ENCODE results near the gene PHYH. TPM values are rescaled to one million over a fixed set of nuclear protein-coding genes. Genes with fewer than 3 reads are reported as not detected.
A peak's percentile ranks its signal among the peaks of the same experiment; 100 is the strongest.
"Not testable (repeated sequence)": the region's sequence is repeated elsewhere in the genome, so short reads cannot be mapped to it uniquely, and the experiment has no call there.

The PHYH gene
- total RNA-seq, 1 donor from 2014 or later = 20.0 TPM

GRCh38 chr10:13282348-13282747 is 17.5 kb downstream of the PHYH start:
- DNase-seq (ENCODE audit: low spot score); H3K4me1 Mint-ChIP-seq (ENCODE audit: low read depth); H3K27ac Mint-ChIP-seq; intact Hi-C loops (cut with micrococcal nuclease); H3K36me3 Mint-ChIP-seq (ENCODE audit: low read depth); H3K9me3 Mint-ChIP-seq; H3K27me3 Mint-ChIP-seq (ENCODE audit: low read depth); H3K4me3 Mint-ChIP-seq (ENCODE audit: low read depth): not testable (repeated sequence)

DNA sequence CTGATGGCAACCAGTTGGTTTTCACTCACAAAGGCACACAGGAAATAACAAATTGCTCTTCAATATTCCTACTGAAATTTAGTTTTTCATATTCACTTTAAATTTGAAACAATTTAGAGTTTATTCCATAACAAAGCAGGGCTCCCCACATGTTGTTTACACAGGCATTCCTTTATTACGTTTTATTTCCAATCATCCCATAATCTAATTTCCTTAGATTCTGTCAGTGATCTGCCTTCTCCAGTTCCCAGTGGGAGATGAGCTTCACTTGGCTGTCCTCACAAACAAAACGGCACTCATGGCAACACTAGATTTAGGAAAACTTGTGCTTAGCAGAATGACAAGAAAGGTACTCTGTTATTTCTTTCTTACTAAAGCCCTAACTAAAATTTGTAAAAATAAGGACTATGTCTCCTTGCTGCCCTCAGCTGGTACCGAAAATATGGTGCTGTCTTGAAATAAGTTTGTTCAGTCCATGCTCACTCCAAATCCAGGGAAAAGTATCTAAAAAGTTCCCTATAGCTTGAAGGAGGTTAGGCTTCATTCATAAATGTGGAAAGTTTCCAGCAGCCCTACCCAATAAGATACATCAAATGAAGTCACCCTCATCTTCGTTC is 23.0 kb downstream of the PHYH start:
- no peak for DNase-seq (ENCODE audit: low spot score)
- H3K9me3 Mint-ChIP-seq = no peaks in the 10 kb centered on the region
- H3K4me1 Mint-ChIP-seq (ENCODE audit: low read depth) = no peaks in the 10 kb centered on the region
- no peak overlapping the region for H3K4me3 Mint-ChIP-seq (ENCODE audit: low read depth)
- no peak overlapping the region for H3K27ac Mint-ChIP-seq
- intact Hi-C loops (cut with micrococcal nuclease) = no loop called here
- H3K36me3 Mint-ChIP-seq (ENCODE audit: low read depth) = peaks cover 7% of the 10 kb centered on the region
- H3K27me3 Mint-ChIP-seq (ENCODE audit: low read depth) = no peaks in the 10 kb centered on the region

GRCh38 chr10:13276146-13276545 is 23.7 kb downstream of the PHYH start:
- H3K4me1 Mint-ChIP-seq (ENCODE audit: low read depth); H3K9me3 Mint-ChIP-seq; H3K4me3 Mint-ChIP-seq (ENCODE audit: low read depth); H3K27me3 Mint-ChIP-seq (ENCODE audit: low read depth); DNase-seq (ENCODE audit: low spot score); H3K27ac Mint-ChIP-seq; H3K36me3 Mint-ChIP-seq (ENCODE audit: low read depth); intact Hi-C loops (cut with micrococcal nuclease): not testable (repeated sequence)

DNA sequence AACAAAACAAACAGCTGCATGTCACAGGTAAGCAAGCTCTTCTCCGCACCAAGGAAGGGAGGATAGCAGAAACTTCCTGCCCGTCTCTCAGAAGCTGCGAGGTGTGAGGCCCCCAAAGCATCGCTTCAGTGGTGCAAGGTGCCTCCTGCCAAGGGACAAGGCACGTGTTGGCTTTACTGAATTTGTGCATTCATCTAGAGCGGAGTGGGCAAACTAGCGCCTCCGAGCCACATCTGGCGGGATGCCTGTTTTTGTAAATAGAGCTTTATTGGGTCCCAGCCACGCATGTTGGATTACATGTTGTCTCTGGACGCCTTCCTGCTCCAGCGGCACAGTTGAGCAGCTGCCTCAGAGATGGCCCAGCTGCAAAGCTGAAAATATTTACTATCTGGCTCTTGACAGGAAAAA is 27.7 kb downstream of the PHYH start:
- H3K36me3 Mint-ChIP-seq (ENCODE audit: low read depth) = no peaks in the 10 kb centered on the region
- H3K9me3 Mint-ChIP-seq = no peaks in the 10 kb centered on the region
- no peak overlapping the region for H3K4me3 Mint-ChIP-seq (ENCODE audit: low read depth)
- intact Hi-C loops (cut with micrococcal nuclease) = no loop called here
- peaks cover 2% of the 10 kb centered on the region for H3K4me1 Mint-ChIP-seq (ENCODE audit: low read depth)
- H3K27me3 Mint-ChIP-seq (ENCODE audit: low read depth) = no peaks in the 10 kb centered on the region
- H3K27ac Mint-ChIP-seq = no peak overlapping the region
- no peak for DNase-seq (ENCODE audit: low spot score)

- Mint-ChIP-seq H3K4me3 (ENCODE audit: low read depth) (no peak overlapping the region), H3K4me1 (ENCODE audit: low read depth) (peaks cover 2% of the 10 kb centered on the region), H3K27ac (no peak overlapping the region), H3K27me3 (ENCODE audit: low read depth) (no peaks in the 10 kb centered on the region), H3K36me3 (ENCODE audit: low read depth) (no peaks in the 10 kb centered on the region), H3K9me3 (no peaks in the 10 kb centered on the region)
- intact Hi-C loops (cut with micrococcal nuclease) = no loop called here
- peak; percentile 21 for DNase-seq (ENCODE audit: low spot score)
Observed at GRCh38 chr10:13271552-13272163, 28.2 kb downstream of the PHYH start.

GRCh38 chr10:13270877-13271551 is 28.9 kb downstream of the PHYH start:
- DNase-seq (ENCODE audit: low spot score) = no peak
- H3K36me3 Mint-ChIP-seq (ENCODE audit: low read depth) = no peaks in the 10 kb centered on the region
- intact Hi-C loops (cut with micrococcal nuclease) = no loop called here
- H3K4me3 Mint-ChIP-seq (ENCODE audit: low read depth) = no peak overlapping the region
- H3K27ac Mint-ChIP-seq = no peak overlapping the region
- H3K4me1 Mint-ChIP-seq (ENCODE audit: low read depth) = peaks cover 2% of the 10 kb centered on the region
- H3K27me3 Mint-ChIP-seq (ENCODE audit: low read depth) = no peaks in the 10 kb centered on the region
- H3K9me3 Mint-ChIP-seq = no peaks in the 10 kb centered on the region

GRCh38 chr10:13268841-13269240 is 31.0 kb downstream of the PHYH start:
- Mint-ChIP-seq H3K9me3 (no peaks in the 10 kb centered on the region), H3K27me3 (ENCODE audit: low read depth) (peaks cover 1% of the 10 kb centered on the region), H3K4me3 (ENCODE audit: low read depth) (no peak overlapping the region), H3K4me1 (ENCODE audit: low read depth) (peaks cover 2% of the 10 kb centered on the region), H3K27ac (no peak overlapping the region), H3K36me3 (ENCODE audit: low read depth) (no peaks in the 10 kb centered on the region)
- intact Hi-C loops (cut with micrococcal nuclease) = no loop called here
- DNase-seq (ENCODE audit: low spot score) = no peak

DNA sequence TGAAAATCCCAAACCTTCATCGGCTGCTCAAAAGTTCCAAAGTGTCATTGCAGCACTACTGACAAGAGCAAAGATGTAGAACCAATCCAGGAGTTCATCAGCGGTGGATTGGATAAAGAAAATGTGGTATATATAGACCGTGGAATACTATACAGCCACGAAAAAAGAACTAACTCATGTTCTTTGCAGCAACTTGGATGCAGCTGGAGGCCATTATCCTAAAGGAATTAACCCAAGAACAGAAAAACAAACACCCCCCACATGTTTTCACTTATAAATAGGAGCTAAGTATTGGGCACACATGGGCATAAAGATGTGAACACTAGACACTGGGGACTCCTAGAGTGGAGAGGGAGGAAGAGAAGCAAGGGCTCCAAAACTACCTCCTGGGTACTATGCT is 31.6 kb downstream of the PHYH start:
- no peak overlapping the region for H3K27ac Mint-ChIP-seq
- H3K27me3 Mint-ChIP-seq (ENCODE audit: low read depth) = peaks cover 4% of the 10 kb centered on the region
- H3K36me3 Mint-ChIP-seq (ENCODE audit: low read depth) = no peaks in the 10 kb centered on the region
- H3K4me1 Mint-ChIP-seq (ENCODE audit: low read depth) = peaks cover 2% of the 10 kb centered on the region
- no peak overlapping the region for H3K4me3 Mint-ChIP-seq (ENCODE audit: low read depth)
- H3K9me3 Mint-ChIP-seq = no peaks in the 10 kb centered on the region
- DNase-seq (ENCODE audit: low spot score) = no peak
- intact Hi-C loops (cut with micrococcal nuclease) = no loop called here

DNA sequence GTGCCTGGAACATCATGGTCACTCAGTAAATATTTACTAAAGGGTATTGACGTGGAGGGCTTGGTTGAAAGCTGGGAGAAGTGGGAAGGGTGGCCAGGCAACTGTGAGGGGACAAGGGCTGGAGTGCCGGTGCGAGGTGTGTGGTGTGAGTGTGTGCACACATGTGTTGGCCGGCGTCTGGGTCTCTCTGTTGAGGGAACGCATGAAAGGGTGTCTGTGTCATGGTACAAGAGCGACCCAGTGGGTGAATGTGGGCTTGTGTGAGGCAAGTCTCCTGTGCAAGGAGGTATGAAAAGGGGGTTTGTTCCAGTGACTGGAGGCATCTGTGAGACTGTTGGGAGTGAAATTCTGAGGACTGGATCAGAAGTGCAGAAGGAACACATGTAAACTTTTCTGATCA is 36.3 kb downstream of the PHYH start:
- Mint-ChIP-seq H3K9me3 (peaks cover 5% of the 10 kb centered on the region), H3K4me1 (ENCODE audit: low read depth) (no peaks in the 10 kb centered on the region), H3K36me3 (ENCODE audit: low read depth) (no peaks in the 10 kb centered on the region), H3K27ac (no peak overlapping the region), H3K4me3 (ENCODE audit: low read depth) (no peak overlapping the region), H3K27me3 (ENCODE audit: low read depth) (peaks cover 12% of the 10 kb centered on the region)
- intact Hi-C loops (cut with micrococcal nuclease) = no loop called here
- no peak for DNase-seq (ENCODE audit: low spot score)

DNA sequence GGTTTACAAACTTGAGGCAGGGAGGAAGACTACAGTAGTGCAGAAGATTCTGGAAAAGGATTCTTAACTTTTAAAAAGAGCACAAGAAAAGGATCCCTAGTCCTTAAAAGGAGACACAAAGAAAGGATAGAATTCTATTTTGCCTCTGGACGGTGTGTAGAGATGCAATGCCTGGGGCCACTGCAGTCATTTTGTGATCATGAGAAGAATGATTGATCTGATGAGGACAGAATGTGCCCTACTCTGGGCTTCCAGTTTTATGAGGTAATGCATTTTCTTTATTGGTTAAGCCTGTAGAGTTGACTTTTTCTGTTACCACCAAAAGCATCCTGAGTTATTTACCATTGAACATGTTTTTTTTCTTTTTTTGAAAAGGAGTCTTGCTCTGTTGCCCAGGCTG is 37.4 kb downstream of the PHYH start:
- peaks cover 4% of the 10 kb centered on the region for H3K4me1 Mint-ChIP-seq (ENCODE audit: low read depth)
- no peaks in the 10 kb centered on the region for H3K36me3 Mint-ChIP-seq (ENCODE audit: low read depth)
- intact Hi-C loops (cut with micrococcal nuclease) = no loop called here

DNA sequence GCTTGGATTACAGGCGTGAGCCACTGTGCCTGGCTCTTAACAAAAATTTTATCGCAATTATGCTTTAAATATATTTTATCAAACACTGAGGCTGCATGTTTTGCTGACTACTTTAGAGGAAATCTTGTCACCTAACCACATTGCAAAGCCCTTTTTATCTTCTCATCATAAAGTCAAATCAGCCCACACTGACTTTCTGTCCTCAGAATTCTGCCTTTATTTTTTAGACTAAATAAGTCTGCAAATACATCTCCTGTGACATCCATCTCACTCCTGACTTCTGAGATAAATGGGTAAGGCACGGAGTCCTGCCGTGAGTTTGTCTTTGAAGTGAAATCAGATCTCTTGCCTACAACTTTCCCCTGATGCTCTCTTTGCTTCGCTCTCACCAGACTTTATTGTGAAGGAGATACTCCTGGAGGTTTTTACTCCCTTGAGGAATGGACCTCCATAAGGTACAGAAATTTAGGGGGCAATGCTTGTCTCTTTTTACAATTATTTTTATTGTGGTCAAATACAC is 42.2 kb downstream of the PHYH start:
- peaks cover 4% of the 10 kb centered on the region for H3K4me1 Mint-ChIP-seq (ENCODE audit: low read depth)
- peaks cover 16% of the 10 kb centered on the region for H3K27me3 Mint-ChIP-seq (ENCODE audit: low read depth)
- no peak overlapping the region for H3K27ac Mint-ChIP-seq
- intact Hi-C loops (cut with micrococcal nuclease) = no loop called here
- H3K36me3 Mint-ChIP-seq (ENCODE audit: low read depth) = no peaks in the 10 kb centered on the region
- DNase-seq (ENCODE audit: low spot score) = no peak
- H3K9me3 Mint-ChIP-seq = peaks cover 5% of the 10 kb centered on the region
- no peak overlapping the region for H3K4me3 Mint-ChIP-seq (ENCODE audit: low read depth)

More for the DNA sequence above, 37.4 kb downstream of the PHYH start:
- peaks cover 5% of the 10 kb centered on the region for H3K9me3 Mint-ChIP-seq
- no peak overlapping the region for H3K27ac Mint-ChIP-seq
- no peak for DNase-seq (ENCODE audit: low spot score)
- peaks cover 12% of the 10 kb centered on the region for H3K27me3 Mint-ChIP-seq (ENCODE audit: low read depth)
- no peak overlapping the region for H3K4me3 Mint-ChIP-seq (ENCODE audit: low read depth)

DNA sequence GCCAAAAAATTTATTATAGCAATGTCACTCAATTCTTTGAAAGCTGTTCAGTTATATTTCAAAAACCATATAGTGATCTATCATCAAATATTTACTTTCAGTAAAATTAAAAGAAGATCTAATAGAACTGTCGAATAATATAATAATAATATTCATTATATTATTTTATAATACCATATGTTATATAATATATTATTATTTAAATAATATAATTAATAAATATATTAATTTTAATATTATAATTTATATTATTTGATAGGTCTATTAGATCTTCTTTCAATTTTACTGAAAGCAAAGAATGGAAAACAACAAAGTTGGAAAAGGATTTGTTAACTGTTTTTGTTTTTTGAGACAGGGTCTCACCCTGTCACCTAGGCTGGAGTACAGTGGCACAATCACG is 43.2 kb downstream of the PHYH start:
- no peak overlapping the region for H3K27ac Mint-ChIP-seq
- DNase-seq (ENCODE audit: low spot score) = no peak
- peaks cover 13% of the 10 kb centered on the region for H3K27me3 Mint-ChIP-seq (ENCODE audit: low read depth)
- intact Hi-C loops (cut with micrococcal nuclease) = no loop called here
- peaks cover 4% of the 10 kb centered on the region for H3K4me1 Mint-ChIP-seq (ENCODE audit: low read depth)
- H3K36me3 Mint-ChIP-seq (ENCODE audit: low read depth) = no peaks in the 10 kb centered on the region
- peaks cover 5% of the 10 kb centered on the region for H3K9me3 Mint-ChIP-seq
- no peak overlapping the region for H3K4me3 Mint-ChIP-seq (ENCODE audit: low read depth)

DNA sequence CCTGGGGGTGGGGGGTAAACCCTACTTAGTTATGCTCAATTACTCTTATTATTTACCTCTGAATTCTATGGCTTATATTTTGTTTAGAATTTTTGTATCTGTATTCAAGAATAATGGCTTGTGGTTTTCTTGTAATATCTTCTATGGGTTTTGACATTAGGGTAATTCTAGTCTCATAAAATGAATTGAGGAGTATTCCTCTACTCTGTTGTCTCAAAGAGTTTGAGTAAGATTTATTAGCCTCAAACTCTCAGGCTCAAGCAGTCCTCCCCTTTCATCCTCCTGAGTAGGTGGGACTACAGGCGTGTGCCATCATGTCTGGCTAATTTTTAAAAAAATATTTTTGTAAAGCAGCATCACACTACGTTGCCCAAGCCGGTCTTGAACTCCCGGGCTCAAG is 46.1 kb downstream of the PHYH start:
- Mint-ChIP-seq H3K27me3 (ENCODE audit: low read depth) (peaks cover 11% of the 10 kb centered on the region), H3K36me3 (ENCODE audit: low read depth) (no peaks in the 10 kb centered on the region)
- DNase-seq (ENCODE audit: low spot score) = no peak

More for the DNA sequence above, 46.1 kb downstream of the PHYH start:
- Mint-ChIP-seq H3K4me1 (ENCODE audit: low read depth) (peaks cover 4% of the 10 kb centered on the region), H3K4me3 (ENCODE audit: low read depth) (no peak overlapping the region), H3K9me3 (no peaks in the 10 kb centered on the region), H3K27ac (no peak overlapping the region)
- intact Hi-C loops (cut with micrococcal nuclease) = no loop called here
